SK-N-SH treated with all-trans-retinoic acid at 6 μM for 48 hours (cell line): ENCODE data around the gene FRAS1.

ENCODE experiments used
- POU6F1 ChIP-seq: fragments of 250-450 bp; sonication (Bioruptor Pico); IDR thresholded peaks from 2 replicates; pipeline ENCODE4 v1.8.0; 2021; ENCODE audit warnings: low read depth, mild to moderate bottlenecking, moderate library complexity, borderline replicate concordance
- TF ChIP-seq, protein P1 (sequence below): fragments of 250-450 bp; sonication (Bioruptor Pico); IDR thresholded peaks from 2 replicates; pipeline ENCODE4 v1.5.1; 2020; ENCODE audit warnings: low read depth, mild to moderate bottlenecking, moderate library complexity

DNA sequence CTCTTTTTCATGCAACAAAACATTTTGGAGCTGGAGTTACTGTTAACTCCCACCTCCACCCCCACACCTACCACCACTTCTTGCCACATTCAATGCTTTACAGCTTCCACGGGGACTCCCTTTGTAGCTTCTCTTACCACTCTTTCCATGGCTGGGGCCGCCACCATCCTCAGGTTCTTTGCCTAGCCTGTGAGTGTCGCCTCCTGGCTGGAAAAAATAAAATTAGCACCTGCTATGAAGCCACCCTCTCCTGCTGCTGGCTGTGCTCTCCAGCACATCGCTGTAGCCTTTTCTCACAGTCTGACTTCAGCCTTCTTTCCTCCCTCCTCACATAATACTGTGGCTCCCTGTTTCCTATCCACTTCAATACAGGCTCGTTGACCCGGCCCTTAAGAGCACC, 114.4 kb downstream of the FRAS1 start:
- TF ChIP-seq POU6F1 = no peak
- TF ChIP-seq, protein P1, sequence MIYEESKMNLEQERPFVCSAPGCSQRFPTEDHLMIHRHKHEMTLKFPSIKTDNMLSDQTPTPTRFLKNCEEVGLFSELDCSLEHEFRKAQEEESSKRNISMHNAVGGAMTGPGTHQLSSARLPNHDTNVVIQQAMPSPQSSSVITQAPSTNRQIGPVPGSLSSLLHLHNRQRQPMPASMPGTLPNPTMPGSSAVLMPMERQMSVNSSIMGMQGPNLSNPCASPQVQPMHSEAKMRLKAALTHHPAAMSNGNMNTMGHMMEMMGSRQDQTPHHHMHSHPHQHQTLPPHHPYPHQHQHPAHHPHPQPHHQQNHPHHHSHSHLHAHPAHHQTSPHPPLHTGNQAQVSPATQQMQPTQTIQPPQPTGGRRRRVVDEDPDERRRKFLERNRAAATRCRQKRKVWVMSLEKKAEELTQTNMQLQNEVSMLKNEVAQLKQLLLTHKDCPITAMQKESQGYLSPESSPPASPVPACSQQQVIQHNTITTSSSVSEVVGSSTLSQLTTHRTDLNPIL = no peak
